GM18498 (cell line): Measurements from ENCODE around the gene DSCAM.

Source experiments
- ATAC-seq: cut with Tn5 transposase; IDR thresholded peaks from one replicate; pipeline ENCODE4 v1.9.1; 2021; ENCODE audit warnings: mild to moderate bottlenecking, moderate library complexity; ENCODE audit not compliant: unreplicated experiment

DSCAM gene

GRCh38 chr21:40618191-40618973 lies 228.6 kb downstream of the DSCAM start:
- no peak for ATAC-seq

- ATAC-seq: no peak
These were observed 230.6 kb downstream of the DSCAM start for GRCh38 chr21:40616377-40616704.

- ATAC-seq: no peak
These were observed 231.2 kb downstream of the DSCAM start for GRCh38 chr21:40615505-40616376.

- no peak for ATAC-seq
These were observed 233.4 kb downstream of the DSCAM start for GRCh38 chr21:40613546-40614030.

- ATAC-seq: no peak
These were observed 236.6 kb downstream of the DSCAM start for GRCh38 chr21:40610345-40610744.

- no peak for ATAC-seq
These were observed 240.6 kb downstream of the DSCAM start for GRCh38 chr21:40606341-40606740.

- no peak for ATAC-seq
These were observed 241.9 kb downstream of the DSCAM start for GRCh38 chr21:40605094-40605493.

GRCh38 chr21:40603774-40604173 lies 243.2 kb downstream of the DSCAM start:
- no peak for ATAC-seq

- ATAC-seq: no peak
These were observed 244.9 kb downstream of the DSCAM start for GRCh38 chr21:40602080-40602479.

GRCh38 chr21:40595806-40596205 lies 251.2 kb downstream of the DSCAM start:
- no peak for ATAC-seq

GRCh38 chr21:40587736-40588346 lies 259.1 kb downstream of the DSCAM start:
- ATAC-seq: no peak

- no peak for ATAC-seq
These were observed 260.4 kb downstream of the DSCAM start for GRCh38 chr21:40586575-40586974.

- ATAC-seq: no peak
These were observed 269.5 kb downstream of the DSCAM start for GRCh38 chr21:40577285-40578043.

GRCh38 chr21:40575976-40576375 lies 271.0 kb downstream of the DSCAM start:
- no peak for ATAC-seq

GRCh38 chr21:40569357-40569756 lies 277.6 kb downstream of the DSCAM start:
- no peak for ATAC-seq

- ATAC-seq: no peak
These were observed 278.2 kb downstream of the DSCAM start for GRCh38 chr21:40568807-40569206.

GRCh38 chr21:40567501-40567900 lies 279.5 kb downstream of the DSCAM start:
- no peak for ATAC-seq

- ATAC-seq: no peak
These were observed 280.5 kb downstream of the DSCAM start for GRCh38 chr21:40566486-40566885.

GRCh38 chr21:40564318-40564717 lies 282.6 kb downstream of the DSCAM start:
- no peak for ATAC-seq

- ATAC-seq: no peak
These were observed 283.1 kb downstream of the DSCAM start for GRCh38 chr21:40563900-40564299.
